Measurements from ENCODE around the gene STRADB.

DNA sequence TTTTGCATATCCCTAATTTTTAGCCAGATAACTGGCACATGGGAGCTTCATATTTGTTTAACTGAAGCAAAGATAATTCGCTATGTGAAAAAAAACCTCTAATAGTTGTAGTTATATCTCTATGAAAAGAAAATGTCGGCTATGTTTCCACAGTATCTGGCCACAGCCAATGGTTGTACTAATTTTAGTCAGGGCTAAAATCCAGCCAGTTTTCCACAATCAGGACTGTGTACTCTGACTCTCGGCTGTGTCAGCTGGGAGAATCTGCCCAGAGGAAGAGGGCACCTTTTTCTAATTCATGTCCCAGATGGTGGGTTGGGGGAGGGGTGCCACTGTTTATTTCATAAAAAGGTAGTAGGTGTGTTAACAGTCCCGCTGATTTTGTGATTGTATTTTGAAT lies 38.8 kb downstream of the STRADB start:
- TF ChIP-seq, protein P1, sequence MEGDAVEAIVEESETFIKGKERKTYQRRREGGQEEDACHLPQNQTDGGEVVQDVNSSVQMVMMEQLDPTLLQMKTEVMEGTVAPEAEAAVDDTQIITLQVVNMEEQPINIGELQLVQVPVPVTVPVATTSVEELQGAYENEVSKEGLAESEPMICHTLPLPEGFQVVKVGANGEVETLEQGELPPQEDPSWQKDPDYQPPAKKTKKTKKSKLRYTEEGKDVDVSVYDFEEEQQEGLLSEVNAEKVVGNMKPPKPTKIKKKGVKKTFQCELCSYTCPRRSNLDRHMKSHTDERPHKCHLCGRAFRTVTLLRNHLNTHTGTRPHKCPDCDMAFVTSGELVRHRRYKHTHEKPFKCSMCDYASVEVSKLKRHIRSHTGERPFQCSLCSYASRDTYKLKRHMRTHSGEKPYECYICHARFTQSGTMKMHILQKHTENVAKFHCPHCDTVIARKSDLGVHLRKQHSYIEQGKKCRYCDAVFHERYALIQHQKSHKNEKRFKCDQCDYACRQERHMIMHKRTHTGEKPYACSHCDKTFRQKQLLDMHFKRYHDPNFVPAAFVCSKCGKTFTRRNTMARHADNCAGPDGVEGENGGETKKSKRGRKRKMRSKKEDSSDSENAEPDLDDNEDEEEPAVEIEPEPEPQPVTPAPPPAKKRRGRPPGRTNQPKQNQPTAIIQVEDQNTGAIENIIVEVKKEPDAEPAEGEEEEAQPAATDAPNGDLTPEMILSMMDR (IDR thresholded peaks at IDR 0.05; ENCODE audit: poor library complexity, severe bottlenecking), result no peak
- TF ChIP-seq POLR2AphosphoS5 (IDR thresholded peaks at IDR 0.05) (no peak), SMC3 (conservative IDR thresholded peaks at IDR 0.05; ENCODE audit: poor library complexity) (no peak), EP300 (conservative IDR thresholded peaks at IDR 0.05; ENCODE audit: poor library complexity, severe bottlenecking) (no peak), EZH2 (IDR thresholded peaks at IDR 0.05; ENCODE audit: borderline replicate concordance, insufficient read depth, low read length, poor library complexity, severe bottlenecking) (no peak), TAF1 (IDR thresholded peaks at IDR 0.05; ENCODE audit: low read depth) (no peak), RAD21 (conservative IDR thresholded peaks at IDR 0.05) (no peak)

All from neural cell (in vitro differentiated cells).